B cell (primary cell): ENCODE results near the gene PLA2G4F.

Source experiments
- EZH2 ChIP-seq: IDR thresholded peaks from 2 replicates; pipeline ENCODE4 v1.6.1; 2012; ENCODE audit warnings: borderline replicate concordance, low read depth, mild to moderate bottlenecking, moderate library complexity, low read length; ENCODE audit not compliant: insufficient read depth, poor library complexity, severe bottlenecking
- TF ChIP-seq, protein P1 (sequence below): fragments of 200-600 bp; IDR thresholded peaks from one replicate; pipeline ENCODE4 v1.8.0; 2022; ENCODE audit warnings: antibody characterized with exemption, mild to moderate bottlenecking

- TF ChIP-seq, protein P1, sequence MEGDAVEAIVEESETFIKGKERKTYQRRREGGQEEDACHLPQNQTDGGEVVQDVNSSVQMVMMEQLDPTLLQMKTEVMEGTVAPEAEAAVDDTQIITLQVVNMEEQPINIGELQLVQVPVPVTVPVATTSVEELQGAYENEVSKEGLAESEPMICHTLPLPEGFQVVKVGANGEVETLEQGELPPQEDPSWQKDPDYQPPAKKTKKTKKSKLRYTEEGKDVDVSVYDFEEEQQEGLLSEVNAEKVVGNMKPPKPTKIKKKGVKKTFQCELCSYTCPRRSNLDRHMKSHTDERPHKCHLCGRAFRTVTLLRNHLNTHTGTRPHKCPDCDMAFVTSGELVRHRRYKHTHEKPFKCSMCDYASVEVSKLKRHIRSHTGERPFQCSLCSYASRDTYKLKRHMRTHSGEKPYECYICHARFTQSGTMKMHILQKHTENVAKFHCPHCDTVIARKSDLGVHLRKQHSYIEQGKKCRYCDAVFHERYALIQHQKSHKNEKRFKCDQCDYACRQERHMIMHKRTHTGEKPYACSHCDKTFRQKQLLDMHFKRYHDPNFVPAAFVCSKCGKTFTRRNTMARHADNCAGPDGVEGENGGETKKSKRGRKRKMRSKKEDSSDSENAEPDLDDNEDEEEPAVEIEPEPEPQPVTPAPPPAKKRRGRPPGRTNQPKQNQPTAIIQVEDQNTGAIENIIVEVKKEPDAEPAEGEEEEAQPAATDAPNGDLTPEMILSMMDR = no peak
- TF ChIP-seq EZH2 = no peak
Measured at GRCh38 chr15:42138411-42138810, 18.0 kb downstream of the PLA2G4F start.
